GM18868 (cell line): Measurements from ENCODE around the gene CNTNAP5.
"Not testable (repeated sequence)": the region's sequence is repeated elsewhere in the genome, so short reads cannot be mapped to it uniquely, and the experiment has no call there.

Source experiments
- ATAC-seq: cut with Tn5 transposase; IDR thresholded peaks from one replicate; pipeline ENCODE4 v1.9.1; 2021; ENCODE audit warnings: mild to moderate bottlenecking, moderate library complexity; ENCODE audit not compliant: unreplicated experiment

Gene CNTNAP5

GRCh38 chr2:124317628-124318027, 292.5 kb downstream of the CNTNAP5 start:
- ATAC-seq = no peak

- ATAC-seq = no peak
Observed at GRCh38 chr2:124318913-124319312, 293.8 kb downstream of the CNTNAP5 start.

GRCh38 chr2:124319577-124319976, 294.5 kb downstream of the CNTNAP5 start:
- no peak for ATAC-seq

DNA sequence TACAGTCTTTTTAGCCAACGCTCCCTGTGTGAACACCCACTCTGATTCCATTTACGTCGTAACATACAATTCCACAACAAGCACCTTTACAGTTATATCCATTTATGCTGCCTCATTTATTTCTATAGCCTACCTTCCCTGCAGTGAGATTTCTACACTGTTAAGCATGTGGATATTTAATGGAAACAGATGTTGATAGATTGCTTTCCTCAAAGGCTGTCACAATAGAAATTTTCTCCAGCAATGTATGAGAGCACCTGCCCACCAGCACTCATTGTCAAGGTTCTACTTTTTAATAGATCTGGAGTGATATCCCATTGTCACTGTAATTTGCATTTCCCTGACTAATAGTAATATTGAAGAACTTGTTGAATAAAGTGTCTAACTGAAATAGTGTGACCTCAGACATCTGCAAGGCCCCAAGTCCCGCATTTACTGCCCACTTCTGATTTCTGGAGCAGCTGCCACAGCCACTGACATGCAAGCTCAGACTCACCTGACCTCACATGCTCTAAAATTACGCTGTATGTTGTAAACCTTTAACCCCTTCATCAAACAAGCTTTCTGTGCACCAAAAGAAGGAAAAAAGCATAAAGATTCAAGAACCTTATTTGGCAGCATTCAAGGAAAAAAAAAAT, 295.1 kb downstream of the CNTNAP5 start:
- no peak for ATAC-seq

DNA sequence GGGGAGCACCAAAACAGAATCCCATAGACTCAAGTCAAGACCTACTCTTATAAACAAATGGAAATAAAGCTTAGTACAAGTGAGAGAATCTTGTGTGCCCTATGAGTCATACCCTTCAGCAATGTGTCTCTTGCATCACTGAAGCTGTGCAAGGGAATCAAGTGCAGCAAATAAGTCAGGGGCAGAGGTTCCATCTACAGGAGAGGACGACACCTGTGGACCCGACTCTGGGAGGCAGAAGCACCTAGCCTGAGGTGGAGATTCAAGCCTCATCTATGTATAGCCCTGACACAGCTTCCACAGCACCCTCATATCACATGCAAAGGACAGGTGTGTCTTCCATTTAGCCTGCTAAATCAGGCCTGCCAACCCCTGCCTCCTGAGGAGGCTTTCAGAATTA, 298.2 kb downstream of the CNTNAP5 start:
- ATAC-seq = no peak

GRCh38 chr2:124325667-124326440, 300.8 kb downstream of the CNTNAP5 start:
- no peak for ATAC-seq

- ATAC-seq = no peak
Observed at GRCh38 chr2:124327303-124327702, 302.2 kb downstream of the CNTNAP5 start.

GRCh38 chr2:124328397-124328796, 303.3 kb downstream of the CNTNAP5 start:
- ATAC-seq = no peak

DNA sequence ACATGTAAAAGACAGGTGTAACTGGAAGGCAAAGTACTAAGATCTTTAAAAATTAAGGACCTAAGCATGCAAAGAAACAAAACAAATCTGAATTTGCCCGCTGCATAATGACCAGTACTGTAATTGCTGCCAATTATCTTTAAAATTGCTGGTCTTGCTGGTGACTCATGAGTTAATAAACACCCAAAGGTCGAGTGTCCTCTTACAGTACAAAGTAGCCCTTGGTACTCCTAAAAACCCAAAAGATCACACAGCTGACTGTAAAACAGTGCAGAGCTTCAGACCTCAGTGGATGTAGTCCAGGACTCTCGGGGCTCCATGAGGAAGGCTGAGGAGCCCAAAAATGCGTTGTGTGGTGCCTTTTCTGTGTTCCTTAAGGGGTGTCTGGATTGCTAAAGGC, 308.7 kb downstream of the CNTNAP5 start:
- no peak for ATAC-seq

DNA sequence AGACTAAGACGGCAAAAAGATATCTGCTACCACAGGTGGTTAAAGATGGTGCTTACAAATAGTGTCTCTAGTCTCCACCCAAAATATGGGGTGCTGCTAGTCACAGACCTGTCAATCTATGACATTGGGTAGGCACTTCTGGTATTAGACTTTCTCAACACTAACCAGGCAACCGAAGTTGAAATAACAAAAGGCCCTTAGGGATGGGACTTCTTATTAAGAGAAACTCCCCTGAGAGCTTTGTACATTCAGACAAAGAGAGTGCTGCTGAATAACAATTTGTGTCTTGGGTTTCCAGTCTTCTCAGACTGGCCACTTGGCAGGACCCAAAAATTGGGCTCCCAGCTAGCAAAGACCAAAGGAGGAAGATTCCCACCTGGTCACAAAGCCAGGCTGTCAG, 310.0 kb downstream of the CNTNAP5 start:
- ATAC-seq = no peak

DNA sequence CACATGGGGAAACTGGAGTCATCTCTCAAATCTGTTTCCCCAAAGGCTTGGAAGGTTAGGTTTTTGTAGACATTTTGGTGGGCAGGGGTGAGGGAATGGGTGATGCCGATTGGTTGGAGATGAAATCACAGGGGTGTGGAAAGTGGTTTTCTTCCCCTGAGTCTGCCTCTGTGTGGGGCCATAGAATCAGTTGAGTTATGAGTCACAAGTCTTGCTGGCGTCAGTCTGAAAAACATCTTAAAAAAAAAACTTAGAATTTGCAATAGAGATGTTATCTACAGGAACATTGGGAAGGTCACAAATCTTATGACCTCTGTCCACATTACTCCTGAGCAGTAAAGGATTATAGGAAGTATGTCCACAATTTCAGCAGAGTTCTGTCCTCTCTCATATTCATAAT, 314.6 kb downstream of the CNTNAP5 start:
- no peak for ATAC-seq

- ATAC-seq = no peak
Observed at GRCh38 chr2:124343827-124344498, 318.9 kb downstream of the CNTNAP5 start.

DNA sequence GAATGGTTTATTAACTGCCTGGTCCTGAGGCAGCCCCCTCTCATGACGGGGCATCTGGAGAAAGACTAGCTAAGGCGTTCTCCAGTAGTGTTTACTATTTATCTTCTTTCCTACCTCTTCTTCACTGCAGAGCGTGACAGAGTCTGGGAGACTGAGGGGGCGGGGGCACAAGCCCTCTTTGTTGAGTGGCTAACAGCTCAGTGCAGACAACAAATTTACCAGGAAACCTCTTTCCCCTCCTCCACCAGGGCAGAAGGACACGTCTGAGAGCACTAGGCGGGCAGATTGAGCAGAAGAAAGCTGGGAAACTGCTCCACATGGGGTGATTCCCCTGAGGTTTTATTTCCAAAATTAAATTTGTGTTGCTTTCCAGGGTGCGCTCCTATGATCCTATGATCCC, 322.1 kb downstream of the CNTNAP5 start:
- no peak for ATAC-seq

DNA sequence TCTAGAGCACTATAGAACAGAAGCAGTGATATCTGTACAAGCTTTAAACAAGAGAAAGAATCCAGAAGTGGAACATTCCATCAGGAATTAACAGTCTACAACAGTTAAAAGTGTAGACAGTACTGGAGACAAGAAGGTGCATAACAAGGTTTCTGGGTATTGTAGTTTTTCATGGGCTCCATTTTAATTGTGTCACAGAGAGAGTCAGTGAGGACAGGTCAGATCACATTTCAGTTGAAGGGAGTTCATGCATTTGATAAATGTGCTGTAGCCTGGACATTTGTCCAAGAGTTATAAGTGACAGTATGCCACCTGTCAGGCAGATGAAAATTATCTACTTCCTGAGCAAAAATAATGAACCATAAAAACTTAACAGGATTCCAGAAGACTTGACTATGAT, 328.6 kb downstream of the CNTNAP5 start:
- ATAC-seq = no peak

GRCh38 chr2:124354466-124354865, 329.4 kb downstream of the CNTNAP5 start:
- ATAC-seq = no peak

DNA sequence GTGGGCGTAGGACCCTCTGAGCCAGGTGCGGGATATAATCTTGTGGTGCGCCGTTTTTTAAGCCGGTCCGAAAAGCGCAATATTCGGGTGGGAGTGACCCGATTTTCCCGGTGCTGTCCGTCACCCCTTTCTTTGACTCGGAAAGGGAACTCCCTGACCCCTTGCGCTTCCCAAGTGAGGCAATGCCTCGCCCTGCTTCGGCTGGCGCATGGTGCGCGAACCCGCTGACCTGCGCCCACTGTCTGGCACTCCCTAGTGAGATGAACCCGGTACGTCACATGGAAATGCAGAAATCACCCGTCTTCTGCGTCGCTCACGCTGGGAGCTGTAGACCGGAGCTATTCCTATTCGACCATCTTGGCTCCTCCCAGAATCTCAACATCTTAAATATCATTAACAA, 336.9 kb downstream of the CNTNAP5 start:
- ATAC-seq = not testable (repeated sequence)

DNA sequence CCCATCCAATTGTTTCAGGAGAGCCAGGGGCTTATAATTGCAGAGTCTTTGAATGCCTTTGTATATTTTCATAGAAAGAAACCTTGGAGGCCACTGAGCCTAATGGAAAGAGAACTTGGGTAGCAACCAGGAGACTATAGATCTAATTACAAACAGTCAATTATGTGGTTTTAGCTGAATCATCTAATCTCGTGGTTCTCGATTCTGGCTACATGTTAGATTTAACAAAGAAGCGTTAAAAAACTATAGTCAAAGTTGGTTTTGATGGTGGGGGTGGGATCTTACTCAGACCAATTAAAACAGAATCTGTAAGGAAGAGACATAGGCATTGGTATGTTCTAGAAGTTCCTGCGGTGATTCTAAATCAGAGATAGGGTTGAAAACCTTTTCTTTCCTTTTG, 344.1 kb downstream of the CNTNAP5 start:
- ATAC-seq = no peak

DNA sequence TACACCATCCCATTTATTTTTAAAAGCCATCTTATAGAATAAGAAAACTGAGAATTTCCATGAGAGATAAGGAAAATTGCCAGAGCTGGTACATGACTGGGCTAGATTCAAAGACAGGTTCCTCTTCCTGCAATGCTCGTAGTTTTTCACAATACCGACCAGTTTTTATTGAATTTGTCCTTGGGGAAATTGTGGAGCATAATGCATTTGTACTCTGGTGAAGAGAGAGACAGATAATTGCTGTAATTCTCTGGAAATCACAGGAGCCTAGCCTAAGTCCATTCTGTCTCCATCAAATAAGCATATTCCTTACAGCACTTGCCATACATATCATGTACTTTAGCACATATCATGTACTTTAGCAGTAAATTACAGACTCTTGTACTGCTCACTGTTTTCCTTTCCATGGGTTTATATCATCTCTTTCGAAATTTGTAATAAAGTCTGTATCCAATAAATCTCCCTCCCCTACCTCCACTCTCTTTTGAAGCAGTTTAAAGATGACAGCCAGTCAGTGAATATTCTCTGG, 355.2 kb downstream of the CNTNAP5 start:
- ATAC-seq = no peak

DNA sequence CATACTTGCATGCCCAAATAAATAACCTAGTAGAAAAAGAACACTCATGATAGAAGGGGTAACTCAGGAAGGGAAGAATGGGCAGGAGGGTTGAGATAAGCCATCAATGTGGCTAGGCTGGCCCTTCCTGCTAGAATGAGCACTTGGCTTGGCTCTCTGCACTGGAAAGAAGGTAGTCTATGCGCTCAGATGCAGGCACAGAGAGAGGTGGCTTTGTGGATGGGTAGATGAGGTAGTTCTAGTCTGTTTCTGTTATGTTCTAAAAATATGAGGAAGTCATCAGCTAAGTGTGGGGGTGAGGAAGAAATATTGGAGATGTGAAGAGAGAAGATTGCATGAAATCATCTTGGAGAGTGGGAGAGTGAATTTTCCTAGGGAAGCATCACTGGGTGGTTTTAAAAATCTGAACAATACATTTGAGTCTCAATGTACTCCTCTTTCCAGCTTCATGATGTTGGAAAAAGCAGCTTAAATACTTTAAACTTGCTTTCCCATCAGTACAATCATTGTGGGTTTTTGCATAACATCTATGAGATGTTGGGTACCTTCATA, 357.1 kb downstream of the CNTNAP5 start:
- no peak for ATAC-seq

DNA sequence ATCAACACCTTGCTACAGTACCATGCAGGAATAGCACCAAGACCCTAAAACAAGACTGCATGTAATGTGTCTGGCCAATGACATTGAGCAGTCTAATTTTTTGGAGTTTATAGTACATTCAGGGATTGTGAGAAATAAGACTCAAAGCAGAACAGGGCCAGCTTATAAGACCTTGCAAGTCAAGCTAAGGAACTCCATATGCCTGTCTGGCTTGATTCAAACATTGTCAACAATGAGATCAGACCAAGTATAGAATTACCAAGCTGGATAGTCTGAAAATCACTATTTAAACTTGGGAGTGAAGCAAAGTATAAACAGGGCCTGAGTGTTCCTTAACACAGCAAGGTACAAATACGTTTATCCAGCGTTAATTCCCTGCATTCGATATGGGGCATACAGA, 370.9 kb downstream of the CNTNAP5 start:
- no peak for ATAC-seq

GRCh38 chr2:124402274-124402673, 377.2 kb downstream of the CNTNAP5 start:
- no peak for ATAC-seq
